ENCODE results near the gene ANXA1. TPM values are rescaled to one million over a fixed set of nuclear protein-coding genes. Genes with fewer than 3 reads are reported as not detected.

ANXA1 gene
- total RNA-seq, 3 donors from 2014 or later, result 364 to 729 (median 628) TPM

DNA sequence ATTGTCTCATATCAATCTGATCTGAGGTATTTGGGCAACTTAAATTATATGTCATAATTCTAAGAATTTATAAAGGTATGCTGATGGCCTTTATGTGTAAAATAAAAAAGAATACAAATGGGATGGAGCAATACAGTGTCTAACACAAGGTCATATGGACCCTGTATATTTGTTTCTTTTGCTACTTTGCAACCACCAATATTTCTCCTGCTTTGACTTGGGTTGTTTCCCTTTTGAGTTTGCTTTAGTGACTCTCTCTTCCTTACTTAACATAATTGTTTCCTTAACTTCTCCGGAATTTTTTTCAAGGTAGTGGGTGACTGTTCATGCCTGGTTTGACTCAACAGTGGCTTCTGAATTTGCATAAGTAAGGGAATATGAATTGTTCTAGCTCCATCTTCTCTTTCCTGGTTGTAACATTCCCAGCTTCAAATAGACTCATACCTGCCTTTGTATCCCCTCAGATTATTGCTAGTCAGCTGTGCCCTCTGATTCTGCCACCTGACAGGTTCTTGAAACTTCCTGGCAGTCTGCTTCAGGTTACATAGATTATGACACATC, 30.2 kb upstream of the ANXA1 start:
- no peaks in the 10 kb centered on the region for H3K36me3 ChIP-seq
- TF ChIP-seq CTCF (IDR thresholded peaks at IDR 0.05), result no peak
- TF ChIP-seq POLR2AphosphoS5 (IDR thresholded peaks at IDR 0.05), result no peak
- no peak for TF ChIP-seq POLR2A (IDR thresholded peaks at IDR 0.05)
- no peak overlapping the region for H3K4me3 ChIP-seq
- no peaks in the 10 kb centered on the region for H3K4me1 ChIP-seq
- H3K27me3 ChIP-seq, result no peaks in the 10 kb centered on the region
- no peak overlapping the region for H3K27ac ChIP-seq
- H3K9me3 ChIP-seq, result no peaks in the 10 kb centered on the region
- intact Hi-C loops (cut with DNase I; ENCODE audit: low total_unique reads), result no loop called here
- no peak for DNase-seq (ENCODE audit: low spot score in 2 of 2)

DNA sequence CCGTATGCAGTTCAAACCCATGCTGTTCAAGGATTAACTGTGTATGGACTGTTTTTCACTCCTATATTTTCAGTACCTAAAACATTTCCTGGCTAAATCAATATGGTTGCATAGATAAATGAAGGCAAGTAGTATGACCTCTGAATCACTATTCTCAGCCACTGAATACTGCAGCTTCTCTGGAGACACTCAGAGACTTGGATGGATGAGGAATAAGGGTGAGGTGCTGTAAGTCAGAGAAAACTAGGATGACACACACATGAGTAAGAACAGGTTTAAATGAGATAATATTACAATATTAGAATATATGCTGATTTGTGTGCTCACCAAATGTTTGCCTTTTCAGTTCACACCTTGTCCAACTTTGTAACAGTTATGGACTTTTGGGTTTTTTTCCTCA, 26.0 kb upstream of the ANXA1 start:
- no peaks in the 10 kb centered on the region for H3K27me3 ChIP-seq
- no peaks in the 10 kb centered on the region for H3K9me3 ChIP-seq
- H3K36me3 ChIP-seq, result no peaks in the 10 kb centered on the region
- no peak overlapping the region for H3K27ac ChIP-seq
- no peak for TF ChIP-seq POLR2A (IDR thresholded peaks at IDR 0.05)
- TF ChIP-seq POLR2AphosphoS5 (IDR thresholded peaks at IDR 0.05), result no peak
- no peak for TF ChIP-seq CTCF (IDR thresholded peaks at IDR 0.05)
- H3K4me3 ChIP-seq, result no peak overlapping the region
- no peaks in the 10 kb centered on the region for H3K4me1 ChIP-seq
- DNase-seq (ENCODE audit: low spot score in 2 of 2), result no peak
- intact Hi-C loops (cut with DNase I; ENCODE audit: low total_unique reads), result no loop called here

DNA sequence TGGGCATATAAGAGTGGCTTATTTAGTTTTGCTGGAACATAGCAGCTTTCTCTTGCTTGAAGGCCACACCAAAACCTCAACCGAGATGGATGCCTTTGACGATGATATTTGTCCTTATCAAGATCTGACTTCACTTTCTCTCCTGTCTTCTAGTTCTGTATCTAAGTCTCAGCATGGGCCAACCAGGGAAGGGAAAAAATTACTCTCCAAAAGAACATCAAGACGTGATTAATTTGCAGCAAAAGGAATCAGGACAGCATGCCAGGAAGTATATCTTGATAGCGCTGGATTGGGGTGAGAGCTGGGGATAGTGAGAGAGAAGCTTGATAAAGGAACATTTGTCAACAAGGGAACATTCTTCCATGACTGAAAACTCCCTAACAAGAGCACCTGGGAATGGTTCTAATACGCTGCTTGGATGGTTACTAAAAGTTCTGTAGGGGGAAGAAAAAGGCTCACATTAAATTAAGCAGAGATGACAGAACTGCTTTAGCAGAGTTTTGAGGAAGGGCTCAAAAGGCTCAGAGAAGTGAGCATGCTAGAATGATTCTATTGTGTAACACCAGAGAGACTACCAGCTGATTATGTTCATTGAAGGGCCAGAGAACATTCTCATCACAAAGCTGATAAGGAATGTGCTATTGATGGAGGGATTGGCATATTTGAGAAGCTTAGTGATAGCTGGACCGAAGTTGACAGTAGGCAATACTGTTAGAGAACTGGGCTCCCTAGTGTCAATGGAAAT, 21.6 kb upstream of the ANXA1 start:
- TF ChIP-seq CTCF (IDR thresholded peaks at IDR 0.05), result no peak
- TF ChIP-seq POLR2AphosphoS5 (IDR thresholded peaks at IDR 0.05), result no peak
- TF ChIP-seq POLR2A (IDR thresholded peaks at IDR 0.05), result no peak
- Histone ChIP-seq H3K36me3 (no peaks in the 10 kb centered on the region), H3K4me1 (peaks cover 0 to 6% of the 10 kb centered on the region in 2 donors), H3K27me3 (no peaks in the 10 kb centered on the region), H3K9me3 (no peaks in the 10 kb centered on the region), H3K4me3 (no peak overlapping the region), H3K27ac (peak overlapping the region; percentile 22 to 94)
- no peak for DNase-seq (ENCODE audit: low spot score in 2 of 2)
- intact Hi-C loops (cut with DNase I; ENCODE audit: low total_unique reads), result no loop called here

GRCh38 chr9:73131461-73131860, 20.2 kb upstream of the ANXA1 start:
- no peak for DNase-seq (ENCODE audit: low spot score in 2 of 2)
- H3K27me3 ChIP-seq, result no peaks in the 10 kb centered on the region
- intact Hi-C loops (cut with DNase I; ENCODE audit: low total_unique reads), result no loop called here
- no peaks in the 10 kb centered on the region for H3K9me3 ChIP-seq
- H3K4me3 ChIP-seq, result peak overlapping the region in 2 of 3 donors; percentile 53 to 62
- H3K36me3 ChIP-seq, result no peaks in the 10 kb centered on the region
- H3K27ac ChIP-seq, result peak overlapping the region; percentile 75 to 94
- peaks cover 0 to 6% of the 10 kb centered on the region in 2 donors for H3K4me1 ChIP-seq
- TF ChIP-seq POLR2AphosphoS5 (IDR thresholded peaks at IDR 0.05) (no peak), POLR2A (IDR thresholded peaks at IDR 0.05) (no peak), CTCF (IDR thresholded peaks at IDR 0.05) (no peak)

DNA sequence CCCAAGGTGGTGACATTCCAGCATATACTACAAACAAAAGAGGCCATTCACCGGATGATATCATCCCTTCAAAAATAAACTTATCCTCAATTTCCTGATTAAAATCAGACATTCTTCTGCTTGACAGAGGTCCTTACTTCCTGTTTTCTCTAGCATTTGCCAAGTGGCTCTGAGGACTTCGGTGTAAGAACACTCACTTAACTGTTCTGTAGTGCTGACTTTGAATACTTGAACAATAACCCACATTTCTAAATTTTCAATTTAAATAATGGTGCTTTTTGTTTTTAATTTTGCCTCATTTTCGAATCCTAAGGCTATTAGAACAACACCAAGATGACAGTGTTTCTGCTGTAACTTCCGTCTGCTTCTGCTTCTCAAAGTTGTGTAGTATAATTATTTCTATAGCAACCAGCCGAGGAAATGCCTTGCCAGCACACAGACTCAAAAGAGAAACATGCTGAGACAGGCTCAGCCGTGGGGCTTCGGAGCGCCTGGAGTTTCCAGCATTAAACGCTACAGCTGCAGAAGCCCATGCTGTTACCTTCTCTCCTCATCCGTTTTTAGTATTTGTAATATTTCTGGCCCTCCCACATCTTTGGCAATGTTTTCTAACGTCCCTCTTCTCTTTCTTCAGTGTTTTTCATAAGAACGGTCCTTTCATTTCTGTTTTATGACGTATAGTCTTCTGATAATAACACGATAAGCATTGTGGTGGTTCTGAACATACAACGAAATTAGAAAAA, 19.5 kb upstream of the ANXA1 start:
- intact Hi-C loops (cut with DNase I; ENCODE audit: low total_unique reads), result no loop called here
- H3K36me3 ChIP-seq, result no peaks in the 10 kb centered on the region
- H3K27me3 ChIP-seq, result no peaks in the 10 kb centered on the region
- H3K4me1 ChIP-seq, result peaks cover 0 to 6% of the 10 kb centered on the region in 2 donors
- H3K9me3 ChIP-seq, result no peaks in the 10 kb centered on the region
- peak; percentile 45 for TF ChIP-seq POLR2A (IDR thresholded peaks at IDR 0.05)
- no peak for TF ChIP-seq CTCF (IDR thresholded peaks at IDR 0.05)
- peak; percentile 64 to 88 (median 68) for TF ChIP-seq POLR2AphosphoS5 (IDR thresholded peaks at IDR 0.05)
- peak; percentile 62 to 91 for DNase-seq (ENCODE audit: low spot score in 2 of 2)
- H3K27ac ChIP-seq, result peak overlapping the region; percentile 75 to 94
- H3K4me3 ChIP-seq, result peak overlapping the region; percentile 46 to 62 (median 53)
